Uterus (tissue), 2 donors: ENCODE data around the gene AP2A1.

ENCODE experiments used
- CTCF ChIP-seq, 4 experiments: fragments of 200-600 bp in 2 of 4; fragments of 450-650 bp in 2 of 4; sonication (generic) in 2 of 4; IDR thresholded peaks; one replicate each; pipeline ENCODE4 v1.5.1; 2016 to 2019; ENCODE audit warnings: antibody characterized with exemption in 4 of 4, mild to moderate bottlenecking in 2 of 4, moderate library complexity in 1 of 4
- POLR2A ChIP-seq, 2 donors: fragments of 450-650 bp; IDR thresholded peaks; one replicate each; pipeline ENCODE4 v1.6.1; 2016; ENCODE audit warnings: antibody characterized with exemption in 2 of 2, mild to moderate bottlenecking in 1 of 2, moderate library complexity in 1 of 2

GRCh38 chr19:49718511-49718910 lies 48.3 kb upstream of the AP2A1 start:
- TF ChIP-seq CTCF (IDR thresholded peaks at IDR 0.05) = no peak
- TF ChIP-seq POLR2A (IDR thresholded peaks at IDR 0.05) = no peak
